Measurements from ENCODE around the gene RPL38. TPM values are rescaled to one million over a fixed set of nuclear protein-coding genes. Genes with fewer than 3 reads are reported as not detected.

RPL38 gene
- total RNA-seq: 646 and 1,211 TPM in 2 replicates

GRCh38 chr17:74203439-74204240, at the start of gene RPL38:
TSS of gene RPL38 (plus strand) at chr17:74203678. CDS start at chr17:74203956, 278 bp downstream.

GRCh38 chr17:74212913-74213791, 9.7 kb downstream of the RPL38 start, which contains the start of gene TTYH2:
TSS of gene TTYH2 (plus strand) at chr17:74213571. CDS start at chr17:74213588, 17 bp downstream.

Other genes starting within 250 kb of the RPL38 start
- gene TTYH2, start 9.9 kb downstream of the RPL38 start, total RNA-seq: 3.8 and 4.1 TPM in 2 replicates
- gene DNAI2, start 70.6 kb downstream of the RPL38 start, total RNA-seq: not detected in 2 replicates
- gene KIF19, start 122.5 kb downstream of the RPL38 start, total RNA-seq: under 0.01 TPM in 1 of 2 replicates, not detected in the other
- gene BTBD17, start 158.2 kb downstream of the RPL38 start, total RNA-seq: 0.17 TPM in 1 of 2 replicates, not detected in the other
- gene GPR142, start 163.8 kb downstream of the RPL38 start, total RNA-seq: 1.3 TPM in 1 of 2 replicates, not detected in the other
- 2.3 and 4.8 TPM in 2 replicates for gene GPRC5C, start 228.4 kb downstream of the RPL38 start, total RNA-seq

Measured in smooth muscle cell of trachea (primary cell).